ENCODE results near the gene TESK2. TPM values are rescaled to one million over a fixed set of nuclear protein-coding genes. Genes with fewer than 3 reads are reported as not detected.

TESK2 gene
- total and polyA plus RNA-seq, 4 donors: 1.8 to 8.7 (median 3.6) TPM

DNA sequence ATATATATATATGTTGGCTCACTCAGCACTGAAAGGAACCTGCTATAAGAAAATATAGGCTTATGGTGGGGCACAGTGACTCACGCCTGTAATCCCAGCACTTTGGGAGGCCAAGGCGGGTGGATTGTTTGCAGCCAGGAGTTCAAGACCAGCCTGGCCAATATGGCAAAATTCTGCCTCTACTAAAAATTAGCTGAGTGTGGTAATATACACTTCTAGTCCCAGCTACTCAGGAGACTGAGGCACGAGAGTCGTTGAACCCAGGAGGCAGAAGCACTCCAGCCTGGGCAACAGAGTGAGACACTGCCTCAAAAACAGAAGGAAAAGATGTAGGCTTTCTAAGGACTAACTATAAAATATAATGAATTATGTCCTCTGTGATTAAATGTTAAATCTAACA lies 136.1 kb downstream of the TESK2 start:
- WGBS, 2 donors: 94 to 98% methylated on average over 4 of the region's 4 CpGs
- ATAC-seq (ENCODE audit: insufficient read depth, low FRiP score) (no peak), DNase-seq (no peak)
- Histone ChIP-seq H3K36me3 (ENCODE audit: control insufficient read depth in 4 of 4, insufficient read depth in 4 of 4, low read length in 4 of 4) (peaks cover 0 to 2% (median 0%) of the 10 kb centered on the region in 4 donors), H3K4me1 (ENCODE audit: control insufficient read depth in 5 of 5, insufficient read depth in 5 of 5, low read length in 5 of 5) (peaks cover 0 to under 1% (median 0%) of the 10 kb centered on the region in 5 donors), H3K4me3 (no peak overlapping the region), H3K27ac (ENCODE audit: low read depth in 1 of 2, low read length in 1 of 2) (no peak overlapping the region), H3K27me3 (ENCODE audit: control insufficient read depth in 3 of 3, insufficient read depth in 3 of 3, low read length in 2 of 3) (no peaks in the 10 kb centered on the region), H3K9me3 (ENCODE audit: control insufficient read depth in 4 of 4, insufficient read depth in 3 of 4, low read length in 3 of 4) (no peaks in the 10 kb centered on the region), H3K9ac (ENCODE audit: insufficient read depth in 1 of 2, low read length in 2 of 2) (no peak overlapping the region)
- TF ChIP-seq, protein P1, sequence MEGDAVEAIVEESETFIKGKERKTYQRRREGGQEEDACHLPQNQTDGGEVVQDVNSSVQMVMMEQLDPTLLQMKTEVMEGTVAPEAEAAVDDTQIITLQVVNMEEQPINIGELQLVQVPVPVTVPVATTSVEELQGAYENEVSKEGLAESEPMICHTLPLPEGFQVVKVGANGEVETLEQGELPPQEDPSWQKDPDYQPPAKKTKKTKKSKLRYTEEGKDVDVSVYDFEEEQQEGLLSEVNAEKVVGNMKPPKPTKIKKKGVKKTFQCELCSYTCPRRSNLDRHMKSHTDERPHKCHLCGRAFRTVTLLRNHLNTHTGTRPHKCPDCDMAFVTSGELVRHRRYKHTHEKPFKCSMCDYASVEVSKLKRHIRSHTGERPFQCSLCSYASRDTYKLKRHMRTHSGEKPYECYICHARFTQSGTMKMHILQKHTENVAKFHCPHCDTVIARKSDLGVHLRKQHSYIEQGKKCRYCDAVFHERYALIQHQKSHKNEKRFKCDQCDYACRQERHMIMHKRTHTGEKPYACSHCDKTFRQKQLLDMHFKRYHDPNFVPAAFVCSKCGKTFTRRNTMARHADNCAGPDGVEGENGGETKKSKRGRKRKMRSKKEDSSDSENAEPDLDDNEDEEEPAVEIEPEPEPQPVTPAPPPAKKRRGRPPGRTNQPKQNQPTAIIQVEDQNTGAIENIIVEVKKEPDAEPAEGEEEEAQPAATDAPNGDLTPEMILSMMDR (IDR thresholded peaks at IDR 0.05; ENCODE audit: control extremely low read depth, extremely low read depth): no peak

DNA sequence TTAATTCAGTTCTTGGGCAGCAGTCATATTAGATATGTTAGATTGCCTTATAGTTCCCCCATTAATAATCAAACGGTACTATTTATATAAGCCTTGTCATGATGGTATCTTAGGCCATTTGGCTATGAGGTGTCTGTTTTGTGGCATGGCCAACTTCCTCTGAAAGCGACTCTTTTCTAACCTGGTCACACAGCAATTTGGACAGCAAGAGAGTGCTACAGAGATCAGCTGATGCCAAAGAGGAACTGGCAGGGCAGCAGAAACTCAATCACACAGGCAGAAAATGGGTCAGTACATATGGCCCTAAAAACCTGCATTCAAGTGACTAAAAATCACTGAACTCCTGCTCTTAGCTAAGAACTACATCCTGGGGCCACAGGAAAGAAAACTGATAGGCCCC lies 137.3 kb downstream of the TESK2 start:
- no peaks in the 10 kb centered on the region for H3K9me3 ChIP-seq (ENCODE audit: control insufficient read depth in 4 of 4, insufficient read depth in 3 of 4, low read length in 3 of 4)
- TF ChIP-seq, protein P1 (IDR thresholded peaks at IDR 0.05; ENCODE audit: control extremely low read depth, extremely low read depth): no peak
- H3K27me3 ChIP-seq (ENCODE audit: control insufficient read depth in 3 of 3, insufficient read depth in 3 of 3, low read length in 2 of 3): no peaks in the 10 kb centered on the region
- H3K9ac ChIP-seq (ENCODE audit: insufficient read depth in 1 of 2, low read length in 2 of 2): no peak overlapping the region
- WGBS, 2 donors: 67 to 70% methylated on average over 2 of the region's 2 CpGs
- peaks cover 0 to 2% (median 0%) of the 10 kb centered on the region in 4 donors for H3K36me3 ChIP-seq (ENCODE audit: control insufficient read depth in 4 of 4, insufficient read depth in 4 of 4, low read length in 4 of 4)
- peaks cover 0 to 7% (median 5%) of the 10 kb centered on the region in 5 donors for H3K4me1 ChIP-seq (ENCODE audit: control insufficient read depth in 5 of 5, insufficient read depth in 5 of 5, low read length in 5 of 5)
- no peak overlapping the region for H3K4me3 ChIP-seq
- no peak for DNase-seq
- no peak overlapping the region for H3K27ac ChIP-seq (ENCODE audit: low read depth in 1 of 2, low read length in 1 of 2)
- ATAC-seq (ENCODE audit: insufficient read depth, low FRiP score): no peak

DNA sequence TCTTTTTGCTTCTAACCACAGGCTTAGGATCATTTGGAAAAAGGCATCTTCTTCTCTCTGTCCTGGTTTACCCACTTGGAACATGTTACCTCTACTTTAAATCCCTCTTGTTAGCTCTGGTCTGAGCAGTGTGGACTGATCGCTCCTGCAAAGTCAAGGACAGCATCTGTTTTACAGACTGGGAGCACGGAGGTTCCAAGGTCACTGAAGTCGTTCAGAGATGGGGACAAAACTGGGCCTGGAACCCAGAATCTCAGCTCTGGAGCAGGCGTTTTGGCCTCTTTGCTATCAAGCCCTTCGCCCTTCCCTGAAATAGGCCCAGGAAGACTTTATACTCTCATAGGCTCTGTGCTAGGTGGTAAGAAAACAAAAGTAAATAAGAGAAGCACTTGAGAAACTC lies 139.5 kb downstream of the TESK2 start:
- H3K27me3 ChIP-seq (ENCODE audit: control insufficient read depth in 3 of 3, insufficient read depth in 3 of 3, low read length in 2 of 3): no peaks in the 10 kb centered on the region
- DNase-seq: no peak
- no peak overlapping the region for H3K27ac ChIP-seq (ENCODE audit: low read depth in 1 of 2, low read length in 1 of 2)
- WGBS, 2 donors: 85 to 90% methylated on average over 5 of the region's 5 CpGs
- no peaks in the 10 kb centered on the region for H3K9me3 ChIP-seq (ENCODE audit: control insufficient read depth in 4 of 4, insufficient read depth in 3 of 4, low read length in 3 of 4)
- H3K4me3 ChIP-seq: no peak overlapping the region
- H3K4me1 ChIP-seq (ENCODE audit: control insufficient read depth in 5 of 5, insufficient read depth in 5 of 5, low read length in 5 of 5): peaks cover 0 to 12% (median 11%) of the 10 kb centered on the region in 5 donors
- no peak overlapping the region for H3K9ac ChIP-seq (ENCODE audit: insufficient read depth in 1 of 2, low read length in 2 of 2)
- ATAC-seq (ENCODE audit: insufficient read depth, low FRiP score): no peak
- H3K36me3 ChIP-seq (ENCODE audit: control insufficient read depth in 4 of 4, insufficient read depth in 4 of 4, low read length in 4 of 4): peaks cover 0 to 2% (median 0%) of the 10 kb centered on the region in 4 donors
- TF ChIP-seq, protein P1 (IDR thresholded peaks at IDR 0.05; ENCODE audit: control extremely low read depth, extremely low read depth): no peak

Measured in lung (tissue), 12 donors.